ENCODE data around the gene COG7.
"Not testable (repeated sequence)": the region's sequence is repeated elsewhere in the genome, so short reads cannot be mapped to it uniquely, and the experiment has no call there.

The COG7 gene

GRCh38 chr16:23408242-23408822 is 44.7 kb downstream of the COG7 start:
- no peak for DNase-seq

GRCh38 chr16:23407436-23408127 is 45.4 kb downstream of the COG7 start:
- DNase-seq = no peak

- DNase-seq = no peak
These were observed 46.3 kb downstream of the COG7 start for GRCh38 chr16:23406546-23407240.

- DNase-seq = no peak
These were observed 47.0 kb downstream of the COG7 start for GRCh38 chr16:23406024-23406423.

- no peak for DNase-seq
These were observed 49.4 kb downstream of the COG7 start for GRCh38 chr16:23403547-23403946.

- DNase-seq = no peak
These were observed 50.9 kb downstream of the COG7 start for GRCh38 chr16:23402100-23402499.

- DNase-seq = no peak
These were observed 51.9 kb downstream of the COG7 start for GRCh38 chr16:23401139-23401538.

GRCh38 chr16:23400447-23400846 is 52.5 kb downstream of the COG7 start:
- DNase-seq = not testable (repeated sequence)

GRCh38 chr16:23398987-23399805 is 53.8 kb downstream of the COG7 start:
- DNase-seq = no peak

- DNase-seq = no peak
These were observed 55.5 kb downstream of the COG7 start for GRCh38 chr16:23397464-23397863.

- DNase-seq = no peak
These were observed 57.3 kb downstream of the COG7 start for GRCh38 chr16:23395732-23396131.

- DNase-seq = no peak
These were observed 58.7 kb downstream of the COG7 start for GRCh38 chr16:23394141-23394831.

GRCh38 chr16:23392223-23392600 is 60.8 kb downstream of the COG7 start:
- DNase-seq = no peak

- no peak for DNase-seq
These were observed 61.4 kb downstream of the COG7 start for GRCh38 chr16:23391381-23392222.

GRCh38 chr16:23389936-23390335 is 63.1 kb downstream of the COG7 start:
- DNase-seq = not testable (repeated sequence)

- DNase-seq = no peak
These were observed 63.8 kb downstream of the COG7 start for GRCh38 chr16:23389201-23389600.

GRCh38 chr16:23388786-23389185 is 64.2 kb downstream of the COG7 start:
- DNase-seq = no peak

- DNase-seq = no peak
These were observed 65.3 kb downstream of the COG7 start for GRCh38 chr16:23387666-23388065.

GRCh38 chr16:23385441-23385840 is 67.5 kb downstream of the COG7 start:
- DNase-seq = no peak

GRCh38 chr16:23384878-23385277 is 68.1 kb downstream of the COG7 start:
- no peak for DNase-seq

- no peak for DNase-seq
These were observed 69.1 kb downstream of the COG7 start for GRCh38 chr16:23383881-23384280.

GRCh38 chr16:23382279-23382678 is 70.7 kb downstream of the COG7 start:
- no peak for DNase-seq

All from stimulated activated naive CD4-positive, alpha-beta T cell treated with Interleukin-2 at 50 U/mL for 16 hours (primary cell).